ENCODE measurements around the gene ATP9A.
"Not testable (repeated sequence)": the region's sequence is repeated elsewhere in the genome, so short reads cannot be mapped to it uniquely, and the experiment has no call there.

The ATP9A gene

DNA sequence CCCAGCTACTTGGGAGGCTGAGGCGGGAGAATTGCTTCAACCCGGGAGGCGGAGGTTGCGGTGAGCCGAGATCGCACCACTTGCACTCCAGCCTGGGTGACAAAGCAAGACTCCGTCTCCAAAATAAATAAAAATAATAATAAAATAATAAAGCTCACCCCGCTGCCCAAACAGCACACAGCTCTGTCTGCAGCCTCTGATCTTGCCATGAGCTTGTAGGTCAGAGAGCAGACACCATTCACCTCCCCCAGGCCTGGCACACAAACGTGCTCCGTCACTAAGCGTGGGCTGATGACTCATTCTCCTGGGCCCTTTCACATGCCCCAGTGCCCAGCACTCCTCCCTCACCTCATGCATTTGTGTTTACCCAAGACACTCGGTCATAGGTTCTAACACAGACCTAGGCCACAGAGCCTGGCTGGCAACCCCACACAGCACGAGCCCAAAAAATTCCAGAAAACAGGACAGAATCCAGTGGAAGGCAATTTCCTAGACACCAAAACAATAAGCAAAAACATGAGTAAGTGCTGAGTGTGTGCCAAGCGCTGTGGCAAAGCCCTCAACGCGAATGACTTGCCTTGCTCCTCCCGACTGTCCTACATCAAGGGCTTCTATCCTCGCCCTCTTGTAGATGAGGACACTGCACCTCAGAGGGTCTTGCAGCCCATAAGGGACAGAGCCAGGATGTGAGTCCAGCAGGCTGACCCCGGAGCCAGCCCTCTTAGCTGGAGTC lies 18.0 kb downstream of the ATP9A start:
- peak; percentile 49 for DNase-seq

DNA sequence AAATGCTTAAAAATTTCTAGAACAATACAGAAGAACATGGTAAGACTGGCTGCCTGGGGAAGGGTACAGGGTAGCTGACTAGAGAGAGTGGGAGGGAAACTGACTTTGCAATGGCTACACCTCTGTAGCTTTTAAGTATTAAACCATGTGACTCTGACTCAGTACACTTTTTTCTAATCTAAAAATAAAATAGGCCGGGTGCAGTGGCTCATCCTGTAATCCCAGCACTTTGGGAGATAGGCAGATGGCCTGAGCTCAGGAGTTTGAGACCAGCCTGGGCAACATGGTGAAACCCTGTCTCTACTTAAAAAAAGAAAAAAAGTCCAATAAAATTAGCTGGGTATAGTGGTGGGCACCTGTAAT lies 18.5 kb downstream of the ATP9A start:
- peak; percentile 62 for DNase-seq

DNA sequence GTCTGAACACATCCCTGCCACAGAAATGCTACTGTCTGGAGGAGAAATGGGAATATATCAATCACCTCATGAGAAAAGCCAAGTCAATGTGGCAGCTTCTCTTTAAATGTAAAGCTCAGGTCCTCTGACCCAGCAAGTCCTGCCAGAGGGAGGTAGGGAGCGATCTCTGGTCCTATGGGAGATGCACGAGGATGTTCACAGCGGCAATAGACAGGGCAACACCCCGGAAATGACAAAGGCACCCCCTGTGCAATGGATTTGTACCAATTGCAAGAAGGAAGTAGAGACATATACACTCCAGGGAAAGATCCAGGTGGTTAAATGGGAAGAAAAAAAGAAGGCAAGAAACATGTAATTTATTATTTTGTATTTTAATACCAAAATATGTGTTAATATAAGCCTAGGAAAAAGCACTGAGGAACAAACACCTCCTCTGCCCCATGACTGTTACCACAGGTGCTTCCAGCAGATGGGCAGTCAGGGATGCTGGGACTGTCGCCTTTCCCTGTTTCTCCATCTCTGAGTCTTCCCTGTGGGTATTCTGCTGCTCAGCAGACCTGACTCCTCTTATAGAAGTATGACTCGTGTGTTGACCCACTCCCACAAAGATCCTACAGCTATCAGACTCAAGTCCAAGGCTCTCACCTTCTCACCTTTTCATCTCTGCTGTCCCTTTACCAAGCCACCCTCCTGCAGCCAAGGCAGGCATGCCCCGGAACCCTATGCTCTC lies 20.8 kb downstream of the ATP9A start:
- no peak for DNase-seq

DNA sequence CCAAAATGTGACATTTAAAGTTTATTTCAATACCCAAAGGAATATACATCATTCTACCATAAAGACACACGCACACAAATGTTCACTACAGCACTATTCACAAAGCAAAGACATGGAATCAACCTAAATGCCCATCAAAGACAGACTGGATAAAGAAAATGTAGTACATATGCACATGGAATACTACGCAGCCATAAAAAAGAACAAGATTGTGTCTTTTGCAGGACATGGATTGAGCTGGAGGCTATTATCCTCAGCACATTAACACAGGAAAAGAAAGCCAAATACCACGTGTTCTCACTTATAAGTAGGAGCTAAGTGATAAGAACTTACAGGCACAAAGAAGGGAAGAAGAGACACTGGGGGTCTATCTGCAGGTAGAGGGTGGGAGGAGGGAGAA lies 22.4 kb downstream of the ATP9A start:
- no peak for DNase-seq

DNA sequence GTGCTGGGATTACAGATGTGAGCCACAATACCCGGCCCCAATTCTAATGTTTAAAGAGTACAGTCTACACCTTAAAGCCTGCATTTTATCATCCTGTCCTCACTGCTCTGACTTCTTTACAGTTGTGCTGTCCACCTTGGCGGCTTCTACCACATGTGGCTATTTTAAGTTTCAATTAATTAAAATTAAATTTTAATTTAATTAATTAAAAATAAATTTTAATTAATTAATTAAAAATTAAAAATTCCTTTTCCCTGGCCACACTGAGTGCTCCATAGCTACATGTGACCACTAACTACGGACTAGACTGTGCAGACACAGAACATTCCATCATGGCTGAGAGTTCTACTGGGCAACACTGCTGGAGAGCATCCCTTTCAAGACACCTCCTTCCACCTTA lies 27.4 kb downstream of the ATP9A start:
- no peak for DNase-seq

DNA sequence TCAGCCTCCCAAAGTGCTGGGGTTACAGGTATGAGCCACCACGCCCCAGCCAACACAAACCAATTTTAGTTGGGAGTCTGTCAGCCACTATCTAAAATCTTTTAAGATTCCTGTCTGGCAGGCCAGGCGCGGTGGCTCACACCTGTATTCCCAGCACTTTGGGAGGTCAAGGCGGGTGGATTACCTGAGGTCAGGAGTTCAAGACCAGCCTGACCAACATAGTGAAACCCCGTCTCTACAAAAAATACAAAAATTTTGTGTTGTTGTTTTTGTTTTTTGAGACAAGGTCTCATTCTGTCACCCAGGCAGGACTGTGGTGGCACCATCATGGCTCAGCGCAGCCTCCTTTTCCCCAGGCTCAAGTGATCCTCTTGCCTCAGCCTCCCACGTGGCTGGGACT lies 27.9 kb downstream of the ATP9A start:
- not testable (repeated sequence) for DNase-seq

DNA sequence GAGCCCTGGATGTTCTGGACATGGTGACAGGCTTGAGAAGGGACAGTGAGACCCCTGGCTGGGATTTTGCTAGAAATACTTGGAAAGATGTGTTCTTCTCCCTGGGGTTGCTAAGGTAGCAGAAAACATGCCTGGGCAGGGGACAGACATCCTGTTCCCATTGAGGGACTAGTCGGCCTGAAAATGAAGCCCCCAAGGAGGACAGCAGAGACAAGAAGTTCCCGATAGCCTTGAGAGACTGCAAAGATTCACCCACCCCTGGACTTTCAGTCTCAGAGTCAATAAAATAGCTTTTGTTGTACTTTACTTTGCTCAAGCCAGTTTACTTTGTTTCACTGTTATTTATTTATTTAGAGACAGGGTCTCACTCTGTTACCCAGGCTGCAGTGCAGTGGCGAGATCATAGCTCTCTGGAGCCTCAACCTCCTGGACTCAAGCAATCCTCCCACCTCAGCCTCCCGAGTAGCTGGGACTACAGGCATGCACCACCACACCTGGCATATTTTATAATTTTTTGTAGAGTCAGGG lies 28.4 kb downstream of the ATP9A start:
- no peak for DNase-seq

DNA sequence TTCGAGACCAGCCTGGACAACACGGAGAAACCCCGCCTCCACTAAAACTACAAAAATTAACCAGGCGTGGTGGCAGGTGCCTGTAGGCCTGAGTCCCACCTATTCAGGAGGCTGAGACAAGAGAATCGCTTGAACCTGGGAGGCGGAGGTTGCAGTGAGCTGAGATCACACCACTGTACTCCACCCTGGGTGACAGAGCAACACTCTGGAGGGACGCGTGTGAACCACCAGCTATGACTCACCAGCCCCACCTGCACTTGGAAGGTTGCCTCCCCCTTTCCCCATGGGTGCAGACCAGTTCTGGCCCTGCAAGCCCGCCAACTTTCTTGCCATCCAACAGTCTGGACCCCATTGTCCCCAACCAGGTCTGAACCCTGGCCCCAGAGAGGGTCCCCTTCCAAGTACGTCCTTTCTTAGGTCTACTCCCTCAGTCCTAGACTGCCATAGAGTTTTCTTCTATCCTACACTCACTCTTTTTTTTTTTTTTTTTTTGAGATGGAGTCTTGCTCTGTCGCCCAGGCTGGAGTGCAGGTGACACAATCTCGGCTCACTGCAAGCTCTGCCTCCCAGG lies 29.2 kb downstream of the ATP9A start:
- DNase-seq = no peak

DNA sequence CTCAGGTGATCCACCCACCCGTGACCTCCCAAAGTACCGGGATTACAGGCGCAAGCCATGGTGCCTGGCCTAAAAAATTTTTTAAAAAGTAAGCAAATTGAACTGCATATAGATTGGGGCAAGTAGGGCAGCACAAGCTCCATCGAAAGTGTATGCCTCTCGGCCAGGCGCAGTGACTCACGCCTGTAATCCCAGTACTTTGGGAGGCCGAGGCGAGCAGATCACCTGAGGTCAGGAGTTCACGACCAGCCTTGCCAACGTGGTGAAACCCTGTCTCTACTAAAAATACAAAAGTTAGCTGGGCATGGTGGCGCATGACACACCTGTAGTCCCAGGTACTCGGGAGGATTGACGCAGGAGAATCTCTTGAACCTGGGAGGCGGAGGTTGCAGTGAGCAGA lies 29.9 kb downstream of the ATP9A start:
- DNase-seq = not testable (repeated sequence)

DNA sequence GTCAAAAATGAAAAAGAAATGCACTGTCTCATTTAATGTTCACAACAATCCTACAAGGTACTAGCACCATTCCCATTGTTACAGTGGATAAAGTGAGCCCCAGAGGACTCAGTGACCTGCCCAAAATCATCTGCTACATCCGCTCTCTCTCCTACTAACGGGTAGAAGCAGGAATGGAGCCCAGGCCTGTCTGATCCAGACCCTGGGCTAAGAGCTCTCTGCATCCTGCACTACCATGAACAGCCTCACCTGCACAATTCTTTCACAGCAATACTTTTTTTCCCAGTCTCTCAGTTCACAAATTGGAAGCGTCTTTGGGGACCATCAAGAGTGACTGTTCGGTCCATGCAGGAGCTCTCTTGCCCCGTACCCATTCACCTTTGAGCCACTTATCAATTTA lies 31.2 kb downstream of the ATP9A start:
- DNase-seq = no peak

DNA sequence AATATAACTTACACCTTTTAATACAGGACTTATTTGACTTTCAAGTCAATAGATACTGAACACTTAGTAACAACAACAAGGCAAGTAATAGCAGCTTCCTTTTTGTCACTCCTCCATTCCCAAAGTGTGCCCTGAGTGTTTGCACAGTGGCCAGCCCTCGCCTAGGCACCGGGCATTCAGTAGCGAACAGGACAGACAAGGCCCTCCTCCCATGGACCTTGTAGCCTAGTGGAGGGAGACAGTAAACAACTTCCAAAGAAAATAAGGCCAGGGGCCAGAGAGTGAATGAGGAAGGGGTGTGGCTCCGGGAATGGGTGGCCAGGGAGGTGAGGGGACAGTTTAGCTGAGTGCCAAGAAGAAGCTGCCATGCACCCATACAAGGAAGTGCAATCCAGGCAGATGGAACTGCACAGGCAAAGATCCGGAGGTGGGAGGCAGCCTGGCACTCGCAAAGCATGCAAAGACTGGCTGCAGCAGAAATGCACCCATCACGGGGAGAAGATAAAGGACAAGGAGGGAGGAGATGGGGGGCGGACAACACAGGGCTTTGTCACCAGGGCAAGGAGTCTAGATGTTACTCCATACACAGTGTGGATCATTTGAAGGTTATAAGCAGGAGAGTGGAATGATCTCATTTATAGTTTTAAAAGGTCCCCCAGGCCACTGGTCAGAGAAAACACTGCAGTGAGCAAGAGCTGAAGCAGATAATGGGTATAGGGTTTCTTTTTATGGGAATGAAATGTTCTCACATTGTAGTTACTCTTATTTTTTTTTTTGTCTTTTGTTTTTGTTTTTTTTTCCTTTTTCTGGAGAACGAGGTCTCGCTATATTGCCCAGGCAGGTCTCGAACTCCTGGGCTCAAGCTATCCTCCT lies 32.2 kb downstream of the ATP9A start:
- no peak for DNase-seq

DNA sequence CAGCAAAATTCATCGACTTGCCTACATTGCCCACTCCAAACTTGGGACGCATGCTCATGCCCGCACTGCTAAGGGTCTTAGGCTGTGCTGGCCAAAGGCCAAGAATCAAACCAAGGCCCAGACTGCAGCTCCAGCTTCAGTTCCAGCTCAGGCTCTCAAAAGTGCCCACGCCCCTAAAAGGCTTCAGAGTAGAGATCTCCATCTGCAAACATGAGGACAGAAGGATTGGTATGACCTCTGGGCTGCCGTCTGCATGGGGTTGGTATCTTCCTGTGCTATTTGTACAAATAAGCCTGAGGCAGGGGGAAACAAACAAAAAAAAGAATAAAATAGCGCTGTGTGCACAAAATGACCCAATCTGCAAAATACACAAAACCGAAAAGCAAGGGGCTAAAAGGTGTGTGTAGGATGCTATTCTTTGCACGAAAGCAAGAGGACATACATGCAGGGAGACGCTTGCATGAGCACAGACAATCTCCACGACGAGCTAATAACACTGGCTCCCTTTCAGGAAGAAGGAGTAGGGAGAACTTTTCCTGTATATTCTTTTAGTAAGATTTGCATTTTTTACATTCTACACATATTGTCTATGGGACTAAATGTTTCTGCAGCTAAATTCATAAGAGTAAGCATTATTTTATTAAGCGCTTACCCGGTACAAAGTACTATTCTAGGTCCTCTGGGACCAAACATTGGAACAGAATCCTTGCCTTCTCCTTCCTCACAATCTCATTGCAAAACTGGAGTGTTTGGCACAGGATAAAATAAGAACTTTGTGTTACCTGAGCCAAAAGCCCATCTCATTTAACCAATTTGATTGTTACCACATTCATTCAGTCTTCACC lies 33.1 kb downstream of the ATP9A start:
- DNase-seq = no peak

DNA sequence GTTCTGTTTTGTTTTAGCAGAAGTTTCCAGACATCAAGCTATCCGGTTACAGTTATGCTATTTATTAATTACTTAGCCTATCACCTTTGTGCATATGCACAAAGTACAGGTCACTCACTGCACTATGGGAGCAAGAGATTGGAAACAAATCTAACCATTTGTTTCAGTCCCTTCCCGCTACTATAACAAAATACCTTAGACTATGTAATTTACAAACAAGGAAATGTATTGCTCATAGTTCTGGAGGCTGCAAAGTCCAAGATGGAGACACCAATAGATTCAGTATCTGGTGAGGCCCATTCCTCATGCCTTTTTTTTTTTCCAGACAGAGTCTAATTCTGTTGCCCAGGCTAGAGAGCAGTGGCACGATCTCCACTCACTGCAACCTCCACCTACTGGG lies 35.1 kb downstream of the ATP9A start:
- DNase-seq = no peak

DNA sequence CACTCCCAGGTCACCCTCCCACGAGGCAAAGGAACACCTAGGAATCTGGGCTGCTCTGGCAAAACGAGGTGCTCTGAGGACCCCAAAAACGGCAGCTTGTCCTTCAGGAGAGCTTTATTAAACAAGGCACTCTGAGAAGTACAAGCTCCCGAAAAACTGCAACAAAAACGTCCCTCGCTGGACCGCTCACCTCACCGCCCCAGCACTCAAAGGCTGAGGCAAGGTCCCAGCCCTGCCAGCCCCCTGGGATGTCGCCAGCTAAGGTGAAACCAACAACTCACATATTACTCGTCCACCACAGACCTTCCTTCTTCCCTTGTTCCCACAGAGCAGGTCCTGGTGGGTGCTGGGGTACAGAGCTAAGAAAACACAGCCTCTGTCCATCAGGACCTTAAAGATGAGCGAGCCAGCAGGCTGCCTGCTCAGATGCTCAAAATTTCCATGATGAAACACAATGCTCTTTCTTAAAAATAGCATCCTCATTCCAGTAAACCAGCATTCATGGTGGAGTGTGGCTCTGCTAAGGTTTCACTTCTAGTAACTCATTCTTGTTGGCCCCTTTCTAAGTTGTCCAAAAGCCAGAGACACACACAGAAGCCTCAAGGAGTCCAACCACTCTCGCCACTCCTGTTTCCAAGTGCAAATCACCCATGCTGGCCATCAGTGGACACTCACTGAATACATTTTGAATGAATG lies 35.9 kb downstream of the ATP9A start:
- DNase-seq = peak; percentile 44

DNA sequence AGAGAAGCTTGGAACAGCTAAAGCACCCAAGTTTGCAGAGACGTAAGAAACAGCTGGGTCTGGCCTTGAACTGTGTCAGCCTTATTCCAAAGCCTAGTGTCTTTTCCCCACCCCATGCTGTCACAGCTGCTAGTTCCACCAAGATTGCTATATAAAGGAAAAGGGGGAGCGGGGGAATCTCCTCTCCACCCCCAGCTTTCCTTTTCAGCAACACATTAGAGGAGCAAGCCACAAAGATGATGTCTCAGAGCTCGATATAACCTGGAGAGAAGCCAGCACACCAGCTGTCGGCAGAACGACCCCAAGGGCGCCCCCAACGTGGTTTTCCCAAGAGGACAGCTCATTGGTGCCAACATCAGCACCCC lies 36.5 kb downstream of the ATP9A start:
- DNase-seq = peak; percentile 89

DNA sequence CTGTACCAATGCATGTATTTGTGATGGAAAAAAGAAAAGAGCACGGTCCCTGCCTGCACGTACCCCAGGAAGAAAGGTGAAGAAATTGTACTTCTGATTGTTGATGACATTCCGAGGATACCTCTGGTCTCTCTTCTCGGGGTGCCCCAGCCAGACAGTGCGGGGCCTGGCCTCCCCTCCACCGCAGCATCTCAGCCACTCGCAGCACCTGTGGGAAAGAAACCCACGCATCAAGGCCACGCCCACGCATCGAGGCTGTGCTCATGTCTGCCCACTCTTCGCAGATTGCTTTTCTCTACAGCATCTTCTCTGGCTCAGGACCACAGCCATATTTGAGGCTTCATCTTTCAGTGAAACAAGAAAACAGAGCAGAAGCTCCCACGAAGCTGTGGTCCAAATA lies 38.4 kb downstream of the ATP9A start:
- no peak for DNase-seq

DNA sequence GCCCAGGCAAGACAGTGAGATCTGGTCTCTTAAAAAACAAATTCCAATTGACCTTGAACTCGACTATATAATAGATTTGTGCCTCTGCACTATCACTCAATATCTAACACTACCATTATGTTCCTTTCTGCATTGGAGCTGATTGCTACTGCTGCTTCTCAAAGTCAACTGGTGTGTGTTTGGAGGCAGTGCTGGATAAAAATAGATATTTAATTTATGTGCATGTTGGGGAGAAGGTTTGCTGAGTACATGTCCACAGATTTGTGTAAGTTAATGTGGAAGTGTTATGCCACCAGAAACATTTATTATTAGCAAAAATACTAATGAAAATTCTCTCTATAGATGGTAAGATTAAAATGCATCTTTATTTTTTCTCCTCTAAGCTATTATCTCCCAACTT lies 39.5 kb downstream of the ATP9A start:
- no peak for DNase-seq

DNA sequence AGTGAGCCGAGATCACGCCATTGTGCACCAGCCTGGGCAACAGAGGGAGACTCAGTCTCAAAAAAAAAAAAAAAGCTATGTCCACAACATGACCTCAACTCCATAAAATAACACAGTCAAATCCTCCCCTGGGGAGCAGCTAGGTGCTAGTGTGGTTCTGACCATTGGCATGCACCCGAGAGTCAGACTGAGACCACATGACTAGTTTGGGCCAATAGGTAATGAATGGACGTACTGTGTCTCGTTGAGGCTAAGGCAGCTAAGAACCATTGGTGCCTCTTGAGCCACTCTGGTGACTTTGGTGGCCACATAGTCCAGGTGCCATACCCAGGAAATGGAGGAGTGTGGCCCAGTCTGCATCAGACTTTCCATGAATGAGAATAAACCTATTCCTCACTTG lies 40.3 kb downstream of the ATP9A start:
- no peak for DNase-seq

DNA sequence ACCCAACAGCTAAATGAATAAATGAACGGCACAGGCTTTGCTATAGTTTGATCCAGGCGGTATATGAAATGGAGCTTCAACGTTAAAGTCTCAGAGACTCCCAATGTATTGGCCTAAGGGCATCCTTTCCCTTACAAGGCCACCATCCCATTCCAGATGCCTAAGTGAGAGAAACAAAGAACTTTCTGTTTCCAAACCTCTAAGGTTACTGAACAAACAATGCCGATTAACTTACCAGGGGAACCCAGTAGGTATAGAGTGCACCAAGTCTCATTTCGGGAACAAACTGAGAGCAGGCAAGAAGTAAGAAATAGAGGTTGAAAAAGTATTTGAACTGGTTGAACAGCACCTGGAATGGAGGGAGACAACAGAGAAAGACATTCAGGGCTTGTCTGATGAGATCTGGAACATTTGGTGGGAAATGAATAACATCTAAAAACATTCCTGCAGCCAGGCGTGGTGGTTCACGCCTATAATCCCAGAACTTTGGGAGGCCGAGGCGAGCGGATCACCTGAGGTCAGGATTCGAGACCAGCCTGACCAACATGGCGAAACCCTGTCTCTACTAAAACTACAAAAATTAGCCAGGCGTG lies 42.5 kb downstream of the ATP9A start:
- no peak for DNase-seq

DNA sequence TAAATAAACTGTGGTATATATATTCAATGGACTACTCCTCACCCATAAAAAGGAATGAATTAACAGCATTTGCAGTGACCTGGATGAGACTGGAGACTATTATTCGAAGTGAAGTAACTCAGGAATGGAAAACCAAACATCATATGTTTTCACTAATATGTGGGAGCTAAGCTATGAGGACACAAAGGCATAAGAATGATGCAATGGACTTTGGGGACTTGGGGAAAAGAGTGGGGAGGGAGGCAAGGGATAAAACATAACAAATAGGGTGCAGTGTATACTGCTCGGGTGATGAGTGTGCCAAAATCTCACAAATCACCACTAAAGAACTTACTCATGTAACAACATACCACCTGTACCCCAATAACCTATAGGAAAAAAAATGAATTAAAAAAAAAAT lies 45.2 kb downstream of the ATP9A start:
- not testable (repeated sequence) for DNase-seq

DNA sequence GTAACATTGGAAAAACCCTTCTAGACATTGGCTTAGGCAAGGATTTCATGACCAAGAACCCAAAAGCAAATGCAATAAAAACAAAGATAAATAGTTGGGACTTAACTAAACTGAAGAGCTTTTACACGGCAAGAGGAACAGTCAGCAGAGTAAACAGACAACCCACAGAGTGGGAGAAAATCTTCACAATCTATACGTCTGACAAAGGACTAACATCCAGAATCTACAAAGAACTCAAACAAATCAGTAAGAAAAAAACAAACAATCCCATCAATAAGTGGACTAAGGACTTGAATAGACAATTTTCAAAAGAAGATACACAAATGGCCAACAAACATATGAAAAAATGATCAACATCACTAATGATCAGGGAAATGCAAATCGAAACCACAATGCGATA lies 45.9 kb downstream of the ATP9A start:
- not testable (repeated sequence) for DNase-seq

Data from NCI-H2171 treated with DMSO at 0.1 percent for 48 hours (cell line).